Measurements from ENCODE around the gene ZNF785.

GRCh38 chr16:30555315-30556124 is 30.0 kb downstream of the ZNF785 start:
- no peak for TF ChIP-seq CTCF (IDR thresholded peaks at IDR 0.05 in 4 of 5, conservative IDR thresholded peaks at IDR 0.05 in 1 of 5)
- TF ChIP-seq POLR2A (IDR thresholded peaks at IDR 0.05) = no peak
